Placental epithelial cell (primary cell): Measurements from ENCODE around the gene WDR46. TPM values are rescaled to one million over a fixed set of nuclear protein-coding genes. Genes with fewer than 3 reads are reported as not detected.

Experiments used
- total RNA-seq: library from RNA; depleted of rRNA; stranded (reverse); fragments of >200 nt; gene quantifications from 2 replicates; pipeline ENCODE4 v1.2.3, GENCODE V29; 2012

Gene WDR46, protein sequence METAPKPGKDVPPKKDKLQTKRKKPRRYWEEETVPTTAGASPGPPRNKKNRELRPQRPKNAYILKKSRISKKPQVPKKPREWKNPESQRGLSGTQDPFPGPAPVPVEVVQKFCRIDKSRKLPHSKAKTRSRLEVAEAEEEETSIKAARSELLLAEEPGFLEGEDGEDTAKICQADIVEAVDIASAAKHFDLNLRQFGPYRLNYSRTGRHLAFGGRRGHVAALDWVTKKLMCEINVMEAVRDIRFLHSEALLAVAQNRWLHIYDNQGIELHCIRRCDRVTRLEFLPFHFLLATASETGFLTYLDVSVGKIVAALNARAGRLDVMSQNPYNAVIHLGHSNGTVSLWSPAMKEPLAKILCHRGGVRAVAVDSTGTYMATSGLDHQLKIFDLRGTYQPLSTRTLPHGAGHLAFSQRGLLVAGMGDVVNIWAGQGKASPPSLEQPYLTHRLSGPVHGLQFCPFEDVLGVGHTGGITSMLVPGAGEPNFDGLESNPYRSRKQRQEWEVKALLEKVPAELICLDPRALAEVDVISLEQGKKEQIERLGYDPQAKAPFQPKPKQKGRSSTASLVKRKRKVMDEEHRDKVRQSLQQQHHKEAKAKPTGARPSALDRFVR
- 61.6 and 62.8 TPM in 2 replicates for total RNA-seq

DNA sequence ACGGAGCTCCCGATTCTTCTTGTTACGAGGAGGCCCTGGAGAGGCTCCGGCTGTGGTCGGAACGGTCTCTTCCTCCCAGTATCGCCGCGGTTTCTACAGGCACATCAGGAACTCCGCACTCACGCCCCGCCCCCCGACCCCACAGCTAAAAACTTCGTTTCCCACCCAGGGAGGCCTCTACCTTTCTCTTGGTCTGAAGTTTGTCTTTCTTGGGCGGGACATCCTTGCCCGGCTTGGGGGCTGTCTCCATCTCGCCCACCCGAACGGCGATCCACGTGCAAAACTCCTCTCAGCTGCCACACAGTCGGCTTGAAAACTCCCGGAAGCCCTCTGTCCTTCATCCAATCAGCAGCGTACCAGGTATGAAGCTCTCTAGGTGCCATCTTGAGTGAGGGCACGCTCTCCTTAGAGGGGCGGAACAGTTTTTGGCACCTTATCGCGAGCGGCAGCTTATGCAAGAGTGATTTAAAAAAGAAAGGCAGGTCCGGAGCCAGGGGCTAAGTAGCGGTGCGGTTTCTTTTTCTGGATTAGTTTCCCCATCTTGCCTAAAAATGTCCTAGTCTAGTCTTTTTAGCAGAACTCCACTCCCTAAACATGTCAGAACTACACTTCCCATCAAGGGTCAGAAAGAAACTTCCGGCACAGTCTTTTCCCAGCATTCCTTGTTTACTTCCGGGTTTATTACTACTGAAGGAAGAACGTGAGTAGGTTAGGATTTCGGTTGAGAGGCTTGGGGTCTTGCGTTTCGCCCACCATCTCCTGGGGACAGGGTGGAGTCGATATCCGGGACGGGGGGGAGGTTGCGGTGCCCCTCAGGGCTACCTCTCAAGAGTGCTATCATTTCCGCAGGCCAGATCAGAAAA, at the start of gene WDR46, which contains the start of gene PFDN6:
TSS of gene WDR46 (minus strand) at position 319 of the 863 bp plus-strand sequence. CDS start at position 250, 69 bp downstream.
TSS of gene PFDN6 (plus strand) at position 681 of the 863 bp plus-strand sequence. CDS start 256 bp downstream, outside the sequence.

DNA sequence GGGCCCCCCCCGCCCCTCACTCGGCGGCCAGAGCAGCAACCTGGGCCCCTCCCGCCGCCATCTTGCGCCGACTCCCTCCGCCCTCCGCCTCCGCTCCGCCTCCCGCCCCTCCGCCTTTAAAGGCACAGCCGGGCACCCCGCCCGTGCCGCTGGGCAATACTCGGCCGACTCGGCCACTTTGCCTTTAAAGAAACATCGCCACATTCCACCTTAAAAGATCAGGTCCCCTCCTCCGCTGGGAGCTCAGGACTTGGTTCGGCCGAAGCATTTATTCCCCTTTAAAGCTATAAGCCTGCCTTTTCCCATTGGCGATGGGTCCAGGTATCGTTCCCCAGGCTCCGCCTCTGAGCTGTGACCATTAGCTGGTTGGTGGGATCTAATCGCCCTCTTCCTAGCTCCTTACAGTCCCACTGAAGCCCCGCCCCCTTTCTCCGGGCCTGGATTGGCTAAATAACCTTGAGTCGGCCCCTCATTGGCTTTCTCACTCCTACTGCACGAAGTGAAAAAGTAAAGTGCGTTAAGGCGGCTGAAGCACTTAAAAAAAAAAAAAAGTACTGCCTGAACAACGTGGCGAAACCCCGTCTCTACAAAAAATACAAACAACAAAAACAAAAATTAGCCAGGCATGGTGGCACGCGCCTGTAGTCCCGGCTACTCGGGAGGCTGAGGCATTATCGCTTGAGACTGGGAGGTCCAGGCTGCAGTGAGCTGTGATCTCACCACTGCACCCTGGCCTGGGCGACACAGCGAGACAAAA, 28.8 kb upstream of the WDR46 start, which contains the start of gene ZBTB22:
TSS of gene ZBTB22 (minus strand) at position 76 of the 757 bp plus-strand sequence. CDS start 828 bp downstream, outside the sequence.

DNA sequence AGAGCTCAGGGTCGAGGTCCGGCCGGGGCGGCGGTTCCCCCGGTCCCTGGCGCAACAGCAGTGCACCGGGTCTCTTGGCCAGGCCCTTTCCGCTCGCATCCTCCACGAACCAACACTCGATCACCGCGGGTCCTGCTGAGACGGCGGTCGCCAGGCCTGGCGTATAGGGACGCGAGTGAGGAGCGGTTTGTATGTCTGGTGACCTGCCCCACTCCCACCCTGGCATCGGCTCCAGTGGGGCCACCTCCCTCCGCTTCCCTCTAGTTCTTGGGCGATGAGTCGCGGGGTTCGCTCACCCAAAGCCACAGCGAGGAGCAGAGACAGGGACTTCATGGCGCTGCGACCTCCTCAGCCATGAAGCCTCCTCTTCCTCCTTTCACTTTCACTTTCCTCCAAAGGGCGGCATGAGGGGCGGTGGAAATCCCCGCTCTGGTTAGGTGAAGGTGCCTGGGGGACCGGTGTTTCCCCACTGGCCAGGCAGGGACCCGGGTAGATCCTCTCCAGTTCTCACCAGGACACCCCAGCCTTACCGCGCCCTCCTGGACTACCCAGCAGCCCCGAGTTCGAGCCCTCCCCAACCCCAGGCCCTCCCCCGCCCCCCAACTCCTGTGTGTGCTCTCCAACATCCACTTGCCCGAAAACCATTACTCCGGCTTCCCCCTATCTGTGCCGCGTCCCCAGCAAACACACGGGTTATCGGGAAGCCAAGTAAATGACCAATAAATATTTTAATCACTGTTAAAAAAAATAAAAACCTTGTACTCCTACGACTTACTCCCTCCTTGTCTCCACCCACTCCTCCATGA, 24.9 kb upstream of the WDR46 start, which contains the start of gene TAPBP:
TSS of gene TAPBP (minus strand) at position 370 of the 806 bp plus-strand sequence. CDS start at position 333, 37 bp downstream.

DNA sequence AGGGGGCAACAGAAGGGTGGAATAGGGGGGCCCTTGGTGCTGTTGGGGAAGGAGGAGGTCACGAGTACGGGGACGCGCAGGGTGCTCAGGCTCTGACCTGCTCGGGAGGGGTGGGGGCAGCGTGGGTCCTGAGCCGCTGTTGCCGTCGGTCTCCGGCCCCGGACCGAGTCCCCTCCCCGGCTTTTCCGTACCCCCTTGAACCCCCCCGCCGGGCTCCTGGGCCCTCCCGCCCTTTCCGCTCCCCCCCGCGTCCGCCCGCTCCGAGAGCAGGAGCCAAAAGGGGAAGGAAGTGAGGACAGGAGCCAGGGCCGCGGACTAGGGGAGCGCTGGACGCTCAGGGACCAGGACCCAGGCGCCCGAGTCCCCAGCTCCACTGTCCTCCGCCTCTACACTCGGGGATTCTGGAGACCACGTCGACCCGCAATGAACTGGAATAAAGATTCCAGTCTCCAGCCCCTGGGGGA, 9.8 kb upstream of the WDR46 start, which contains the start of gene RGL2:
TSS of gene RGL2 (minus strand) at position 170 of the 464 bp plus-strand sequence. CDS start 332 bp downstream, outside the sequence.

DNA sequence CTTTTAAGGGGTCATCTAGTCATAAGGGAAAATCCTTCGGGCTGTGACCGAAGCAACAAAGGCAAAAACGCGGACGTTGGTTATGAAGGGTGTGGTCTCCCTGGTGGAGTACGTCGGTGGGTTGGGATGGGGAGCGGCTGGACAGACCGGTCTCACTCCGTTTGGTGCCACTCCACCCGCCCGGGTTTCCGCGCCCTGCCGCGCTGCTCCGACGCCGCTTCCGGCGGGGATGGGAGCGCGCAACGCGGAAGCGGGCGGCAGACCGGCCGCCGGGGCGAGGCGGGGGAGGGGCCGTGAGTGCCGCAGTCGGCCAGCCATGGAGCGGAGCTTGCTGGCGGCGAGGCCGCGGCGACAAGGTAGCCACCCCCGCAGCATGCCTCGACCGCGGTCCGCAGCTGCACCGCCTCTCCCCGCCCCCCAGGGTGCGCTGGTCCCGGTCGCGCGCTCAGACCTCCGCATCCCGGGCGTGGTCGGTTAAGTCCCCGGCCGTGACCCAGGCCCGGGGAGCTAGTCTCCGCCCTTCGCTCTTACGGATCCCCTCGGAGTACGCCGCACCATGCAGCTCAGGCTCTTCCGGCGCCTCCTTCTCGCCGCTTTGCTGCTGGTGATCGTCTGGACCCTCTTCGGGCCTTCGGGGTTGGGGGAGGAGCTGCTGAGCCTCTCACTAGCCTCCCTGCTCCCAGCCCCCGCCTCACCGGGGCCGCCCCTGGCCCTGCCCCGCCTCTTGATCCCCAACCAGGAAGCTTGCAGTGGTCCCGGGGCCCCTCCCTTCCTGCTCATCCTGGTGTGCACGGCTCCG, 12.0 kb downstream of the WDR46 start, which contains the start of gene B3GALT4:
TSS of gene B3GALT4 (plus strand) at position 260 of the 799 bp plus-strand sequence. CDS start at position 557, 297 bp downstream.

DNA sequence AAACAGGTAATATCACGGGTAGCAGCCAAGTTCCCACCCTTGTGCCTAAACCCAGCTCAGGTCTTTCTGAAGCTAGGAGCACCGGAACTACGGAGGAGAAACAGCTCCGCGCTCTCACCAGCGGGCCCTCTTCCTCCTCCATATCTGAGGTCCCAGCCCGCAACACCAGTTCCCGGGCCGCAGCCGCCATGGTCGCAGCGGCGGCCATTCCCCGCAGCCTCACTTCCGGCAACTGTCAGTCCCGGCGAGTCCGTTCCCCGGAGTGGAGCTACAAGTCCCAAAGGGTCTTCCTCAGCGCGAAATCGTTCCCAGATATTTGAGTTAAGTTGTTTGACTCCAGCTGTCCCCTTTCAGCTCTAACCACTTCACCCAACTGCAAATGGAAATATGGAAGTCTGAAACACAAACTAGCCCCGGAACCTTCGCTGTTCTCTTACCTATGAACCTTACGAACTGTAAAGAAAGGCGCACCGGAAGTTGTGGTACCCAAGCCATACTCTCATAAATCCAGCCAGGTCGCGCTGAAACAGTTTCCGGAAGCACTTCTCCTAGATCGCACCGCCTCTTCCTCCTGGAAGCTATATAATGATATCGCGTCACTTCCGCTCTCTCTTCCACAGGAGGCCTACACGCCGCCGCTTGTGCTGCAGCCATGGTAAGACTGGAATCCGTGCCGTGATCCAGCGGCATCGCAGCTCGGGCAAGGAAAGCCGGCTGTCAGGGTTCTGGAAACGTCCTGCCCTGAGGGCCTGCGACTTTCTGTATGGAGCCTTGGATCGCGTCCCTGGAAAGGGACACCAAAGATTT, 17.4 kb downstream of the WDR46 start, which contains the start of the genes RPS18 and VPS52:
TSS of gene RPS18 (plus strand) at position 608 of the 807 bp plus-strand sequence. CDS start at position 653, 45 bp downstream.
TSS of gene VPS52 (minus strand) at position 409 of the 807 bp plus-strand sequence. CDS start at position 208, 201 bp downstream.

Other genes starting within 250 kb of the WDR46 start
- 9.0 and 14.9 TPM in 2 replicates for gene HLA-DPA1, start 215.6 kb downstream of the WDR46 start, total RNA-seq
- 46.8 and 57.7 TPM in 2 replicates for gene HLA-DPB1, start 213.2 kb downstream of the WDR46 start, total RNA-seq
- gene COL11A2, start 96.8 kb downstream of the WDR46 start, total RNA-seq: 0.22 and 0.39 TPM in 2 replicates
- 30.6 and 32.2 TPM in 2 replicates for gene RXRB, start 88.6 kb downstream of the WDR46 start, total RNA-seq
- gene SLC39A7, start 88.4 kb downstream of the WDR46 start, total RNA-seq: 131 and 148 TPM in 2 replicates
- gene HSD17B8, start 84.6 kb downstream of the WDR46 start, total RNA-seq: 5.9 and 8.0 TPM in 2 replicates
- 26.2 and 44.4 TPM in 2 replicates for gene RING1, start 80.7 kb downstream of the WDR46 start, total RNA-seq
- gene VPS52, start 17.4 kb downstream of the WDR46 start, total RNA-seq: 45.5 and 62.4 TPM in 2 replicates
- 1,662 and 2,917 TPM in 2 replicates for gene RPS18, start 17.2 kb downstream of the WDR46 start, total RNA-seq
- 29.3 and 38.5 TPM in 2 replicates for gene B3GALT4, start 12.1 kb downstream of the WDR46 start, total RNA-seq
- gene PFDN6, start 362 bp upstream of the WDR46 start, total RNA-seq: 16.5 and 29.7 TPM in 2 replicates
- 86.5 and 107 TPM in 2 replicates for gene RGL2, start 9.7 kb upstream of the WDR46 start, total RNA-seq
- 152 and 157 TPM in 2 replicates for gene TAPBP, start 24.8 kb upstream of the WDR46 start, total RNA-seq
- gene ZBTB22, start 28.5 kb upstream of the WDR46 start, total RNA-seq: 26.8 and 29.8 TPM in 2 replicates
- 29.4 and 31.0 TPM in 2 replicates for gene DAXX, start 33.7 kb upstream of the WDR46 start, total RNA-seq
- gene KIFC1, start 102.6 kb upstream of the WDR46 start, total RNA-seq: 7.5 and 11.0 TPM in 2 replicates
- 19.6 and 23.6 TPM in 2 replicates for gene PHF1, start 121.8 kb upstream of the WDR46 start, total RNA-seq
- 111 and 204 TPM in 2 replicates for gene CUTA, start 128.9 kb upstream of the WDR46 start, total RNA-seq
- gene SYNGAP1, start 130.8 kb upstream of the WDR46 start, total RNA-seq: 6.8 and 14.9 TPM in 2 replicates
- gene ZBTB9, start 165.3 kb upstream of the WDR46 start, total RNA-seq: 4.9 and 7.9 TPM in 2 replicates